Measurements from ENCODE around the gene STX12.
"Not testable (repeated sequence)": the region's sequence is repeated elsewhere in the genome, so short reads cannot be mapped to it uniquely, and the experiment has no call there.

STX12 gene

GRCh38 chr1:27775336-27775735 is 2.3 kb downstream of the STX12 start:
- DNase-seq (ENCODE audit: low read depth in 2 of 2): not testable (repeated sequence)

GRCh38 chr1:27776276-27776675 is 3.3 kb downstream of the STX12 start:
- DNase-seq (ENCODE audit: low read depth in 2 of 2): not testable (repeated sequence)

- DNase-seq (ENCODE audit: low read depth in 2 of 2): no peak
Observed at GRCh38 chr1:27778056-27778455, 5.0 kb downstream of the STX12 start.

- no peak for DNase-seq (ENCODE audit: low read depth in 2 of 2)
Observed at GRCh38 chr1:27779122-27779521, 6.1 kb downstream of the STX12 start.

GRCh38 chr1:27782950-27783349 is 9.9 kb downstream of the STX12 start:
- DNase-seq (ENCODE audit: low read depth in 2 of 2): no peak

- DNase-seq (ENCODE audit: low read depth in 2 of 2): no peak
Observed at GRCh38 chr1:27784700-27785099, 11.7 kb downstream of the STX12 start.

GRCh38 chr1:27785781-27786455 is 12.9 kb downstream of the STX12 start:
- no peak for DNase-seq (ENCODE audit: low read depth in 2 of 2)

- DNase-seq (ENCODE audit: low read depth in 2 of 2): no peak
Observed at GRCh38 chr1:27787895-27788294, 14.9 kb downstream of the STX12 start.

- DNase-seq (ENCODE audit: low read depth in 2 of 2): no peak
Observed at GRCh38 chr1:27789540-27790041, 16.6 kb downstream of the STX12 start.

GRCh38 chr1:27790270-27790669 is 17.3 kb downstream of the STX12 start:
- DNase-seq (ENCODE audit: low read depth in 2 of 2): not testable (repeated sequence)

- no peak for DNase-seq (ENCODE audit: low read depth in 2 of 2)
Observed at GRCh38 chr1:27795601-27796000, 22.6 kb downstream of the STX12 start.

GRCh38 chr1:27804791-27805190 is 31.8 kb downstream of the STX12 start:
- DNase-seq (ENCODE audit: low read depth in 2 of 2): no peak

GRCh38 chr1:27806758-27807157 is 33.7 kb downstream of the STX12 start:
- DNase-seq (ENCODE audit: low read depth in 2 of 2): no peak

GRCh38 chr1:27807385-27807784 is 34.4 kb downstream of the STX12 start:
- no peak for DNase-seq (ENCODE audit: low read depth in 2 of 2)

GRCh38 chr1:27808131-27808530 is 35.1 kb downstream of the STX12 start:
- DNase-seq (ENCODE audit: low read depth in 2 of 2): not testable (repeated sequence)

GRCh38 chr1:27809883-27810282 is 36.9 kb downstream of the STX12 start:
- DNase-seq (ENCODE audit: low read depth in 2 of 2): no peak

GRCh38 chr1:27811741-27812500 is 38.9 kb downstream of the STX12 start:
- DNase-seq (ENCODE audit: low read depth in 2 of 2): no peak

GRCh38 chr1:27816921-27817630 is 44.1 kb downstream of the STX12 start:
- DNase-seq (ENCODE audit: low read depth in 2 of 2): no peak

GRCh38 chr1:27821761-27822315 is 48.8 kb downstream of the STX12 start:
- DNase-seq (ENCODE audit: low read depth in 2 of 2): no peak

- DNase-seq (ENCODE audit: low read depth in 2 of 2): no peak
Observed at GRCh38 chr1:27823784-27824183, 50.8 kb downstream of the STX12 start.

GRCh38 chr1:27824411-27824810 is 51.4 kb downstream of the STX12 start:
- DNase-seq (ENCODE audit: low read depth in 2 of 2): no peak

- DNase-seq (ENCODE audit: low read depth in 2 of 2): not testable (repeated sequence)
Observed at GRCh38 chr1:27829339-27829960, 56.4 kb downstream of the STX12 start.

Measured in stimulated activated CD8-positive, alpha-beta memory T cell treated with anti-CD3 and anti-CD28 coated beads, Interleukin-15, amount 100 ng/mL, for 48 hours (primary cell).